Pancreas (tissue), 10 donors: ENCODE data around the gene SEPHS1. TPM values are rescaled to one million over a fixed set of nuclear protein-coding genes. Genes with fewer than 3 reads are reported as not detected.

Source experiments
- ATAC-seq, 4 donors: fragments of 200-7000 bp; cut with Tn5 transposase; one replicate each; pipeline versions ENCODE4 v1.8.0 to v1.9.1; 2020; ENCODE audit warnings: mild to moderate bottlenecking in 4 of 4, moderate library complexity in 4 of 4
- DNase-seq, 6 donors: peaks; one replicate each; pipeline ENCODE4 v3.0.0-alpha.2; 2020
- FAIRE-seq: peaks from 2 replicates; lab custom pipeline; 2012; peaks lifted over from hg19 to GRCh38; lab: Jason Lieb, UNC
- H3K27ac ChIP-seq, 4 donors: fragments of 200-600 bp; sonication (generic); 1 replicate in 3 of 4; 2 replicates in 1 of 4; pipeline versions ENCODE4 v1.5.0 to v1.8.0; 2020
- H3K27me3 ChIP-seq, 4 donors: fragments of 200-600 bp; one replicate each; pipeline ENCODE4 v1.8.0; 2021
- H3K36me3 ChIP-seq, 3 donors: fragments of 200-600 bp; sonication (generic) in 1 of 3; one replicate each; pipeline versions ENCODE4 v1.5.0 to v1.8.0; 2020 to 2021
- H3K4me1 ChIP-seq, 3 donors: fragments of 200-600 bp; one replicate each; pipeline ENCODE4 v1.8.0; 2021
- H3K4me3 ChIP-seq, 4 donors: fragments of 200-600 bp; sonication (generic) in 2 of 4; one replicate each; pipeline versions ENCODE4 v1.5.0 to v1.8.0; 2020 to 2021
- H3K9me3 ChIP-seq, 4 donors: fragments of 200-600 bp; one replicate each; pipeline ENCODE4 v1.8.0; 2021
- WGBS, 2 donors: extraction: QIAGEN DNeasy Blood & Tissue Kit; methylation state at CpG; one replicate each; pipeline ENCODE4 v1.1.7; 2013; 5-methylcytosine and 5-hydroxymethylcytosine counted together
- intact Hi-C, 3 donors: fragments of 100-400 bp; cut with DNase I; formaldehyde crosslinking; loops; one replicate each; pipeline versions ENCODE4 v1.11.1 to v1.14.2; 2022
- polyA plus RNA-seq, 2 donors: library from polyadenylated mRNA; stranded (reverse); fragments of 200-250 nt; gene quantifications; one replicate each; pipeline ENCODE4 v1.2.3, GENCODE V29; 2013
- total RNA-seq, 6 donors: library from RNA; stranded (reverse); fragmentation: NEBNext Ultra II Directional in 4 of 6; extraction: Animal tissue kit (Norgen Biotek cat#: 25700) in 4 of 6; gene quantifications; one replicate each; pipeline versions ENCODE4 v1.2.1 to v1.2.4, GENCODE V29; 2021 to 2023
- TF ChIP-seq, protein P1 (sequence below), 4 donors: fragments of 200-600 bp; sonication (generic) in 3 of 4; IDR thresholded peaks; one replicate each; pipeline versions ENCODE4 v1.5.0 to v1.8.0; 2021; ENCODE audit warnings: antibody characterized with exemption in 4 of 4
- donor health status: healthy with polysubstance abuse.
- donor health status: DM: no; HTN: no; CAD: no; lungs with moderate emphysema.
- donor health status: DM: no; HTN: no; CAD: no.
- donor health status: control.
- donor health status: control.
- donor health status: Bipolar disorder and iron deficiency.
- donor health status: DM: yes; HTN: yes; CAD: no.
- donor health status: DM: no; HTN: no; CAD: no.
- donor health status: DM: no; HTN: no; CAD: no.
- donor health status: DM: yes; HTN: yes; CAD: no.

SEPHS1 gene
- total and polyA plus RNA-seq, 8 donors: 14.3 to 24.6 (median 19.7) TPM

DNA sequence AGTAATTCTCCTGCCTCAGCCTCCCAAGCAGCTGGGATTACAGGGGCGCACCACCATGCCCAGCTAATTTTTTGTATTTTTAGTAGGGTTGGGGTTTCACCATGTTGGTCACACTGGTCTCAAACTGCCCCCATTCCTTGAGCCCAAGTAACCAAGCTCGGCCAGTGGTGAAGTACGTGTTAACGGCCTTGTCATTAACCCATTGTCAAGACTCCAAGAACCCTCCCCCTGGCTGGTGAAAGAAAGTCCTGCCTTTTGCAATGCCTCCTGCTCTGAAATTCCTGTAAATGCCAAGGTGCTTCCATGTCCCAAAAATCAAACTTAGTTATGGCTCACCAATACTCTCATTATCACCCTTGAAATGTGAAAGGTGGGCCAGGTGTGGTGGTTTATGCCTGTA is 18.8 kb upstream of the SEPHS1 start:
- intact Hi-C loops: no loop called here
- FAIRE-seq (no peak), DNase-seq (no peak), ATAC-seq (no peak)
- no peaks in the 10 kb centered on the region for H3K9me3 ChIP-seq
- no peak overlapping the region for H3K27ac ChIP-seq
- no peak overlapping the region for H3K4me3 ChIP-seq
- TF ChIP-seq, protein P1, sequence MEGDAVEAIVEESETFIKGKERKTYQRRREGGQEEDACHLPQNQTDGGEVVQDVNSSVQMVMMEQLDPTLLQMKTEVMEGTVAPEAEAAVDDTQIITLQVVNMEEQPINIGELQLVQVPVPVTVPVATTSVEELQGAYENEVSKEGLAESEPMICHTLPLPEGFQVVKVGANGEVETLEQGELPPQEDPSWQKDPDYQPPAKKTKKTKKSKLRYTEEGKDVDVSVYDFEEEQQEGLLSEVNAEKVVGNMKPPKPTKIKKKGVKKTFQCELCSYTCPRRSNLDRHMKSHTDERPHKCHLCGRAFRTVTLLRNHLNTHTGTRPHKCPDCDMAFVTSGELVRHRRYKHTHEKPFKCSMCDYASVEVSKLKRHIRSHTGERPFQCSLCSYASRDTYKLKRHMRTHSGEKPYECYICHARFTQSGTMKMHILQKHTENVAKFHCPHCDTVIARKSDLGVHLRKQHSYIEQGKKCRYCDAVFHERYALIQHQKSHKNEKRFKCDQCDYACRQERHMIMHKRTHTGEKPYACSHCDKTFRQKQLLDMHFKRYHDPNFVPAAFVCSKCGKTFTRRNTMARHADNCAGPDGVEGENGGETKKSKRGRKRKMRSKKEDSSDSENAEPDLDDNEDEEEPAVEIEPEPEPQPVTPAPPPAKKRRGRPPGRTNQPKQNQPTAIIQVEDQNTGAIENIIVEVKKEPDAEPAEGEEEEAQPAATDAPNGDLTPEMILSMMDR (IDR thresholded peaks at IDR 0.05): no peak
- H3K36me3 ChIP-seq: no peaks in the 10 kb centered on the region
- H3K4me1 ChIP-seq: no peaks in the 10 kb centered on the region
- no peaks in the 10 kb centered on the region for H3K27me3 ChIP-seq
- 84 to 88% methylated on average over 4 of the region's 4 CpGs for WGBS, 2 donors

DNA sequence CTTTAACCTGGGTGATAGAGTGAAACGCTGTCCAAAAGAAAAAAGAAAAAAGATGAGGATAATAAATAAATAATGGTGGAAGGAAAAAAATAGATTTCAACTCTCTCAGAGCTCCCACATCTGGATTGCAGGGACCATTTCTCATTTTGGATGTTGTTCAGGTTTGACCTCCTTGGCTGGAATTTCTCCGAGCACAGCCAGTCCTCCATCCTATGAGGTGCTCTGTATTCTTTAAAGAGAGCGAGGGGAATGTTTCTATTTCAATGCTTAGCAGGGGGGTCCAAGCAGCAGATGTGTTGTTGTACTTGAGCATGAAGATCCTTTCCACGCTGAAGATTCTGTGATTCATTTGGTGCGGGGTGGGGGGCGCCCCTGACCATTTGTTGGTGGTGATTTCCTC is 17.7 kb upstream of the SEPHS1 start:
- no peaks in the 10 kb centered on the region for H3K27me3 ChIP-seq
- DNase-seq (no peak), FAIRE-seq (no peak), ATAC-seq (no peak)
- no peak overlapping the region for H3K27ac ChIP-seq
- TF ChIP-seq, protein P1 (IDR thresholded peaks at IDR 0.05): no peak
- WGBS, 2 donors: 66 to 80% methylated on average over 6 of the region's 6 CpGs
- no peaks in the 10 kb centered on the region for H3K4me1 ChIP-seq
- H3K4me3 ChIP-seq: no peak overlapping the region
- H3K9me3 ChIP-seq: no peaks in the 10 kb centered on the region
- no peaks in the 10 kb centered on the region for H3K36me3 ChIP-seq
- intact Hi-C loops: no loop called here

DNA sequence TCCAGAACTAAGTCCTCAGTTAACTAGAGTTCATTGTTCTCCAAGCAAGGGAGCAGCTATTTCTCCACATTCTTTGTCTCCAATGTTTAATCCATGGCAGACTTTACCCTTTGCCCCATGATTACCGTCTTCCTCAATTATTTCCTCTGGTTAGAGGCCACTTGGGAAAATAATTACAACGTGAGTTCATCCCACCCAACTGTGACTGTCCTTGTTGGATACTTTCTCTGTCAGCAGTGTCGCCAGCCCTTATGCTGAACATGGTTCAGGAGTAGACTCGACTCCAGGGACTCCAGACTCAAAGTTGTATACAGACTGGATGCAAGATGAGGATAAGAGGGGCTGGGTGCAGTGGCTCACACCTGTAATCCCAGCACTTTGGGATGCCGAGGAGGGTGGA is 17.1 kb upstream of the SEPHS1 start:
- TF ChIP-seq, protein P1 (IDR thresholded peaks at IDR 0.05): no peak
- 56 to 59% methylated on average over 5 of the region's 5 CpGs for WGBS, 2 donors
- H3K36me3 ChIP-seq: no peaks in the 10 kb centered on the region
- ATAC-seq (no peak), FAIRE-seq (no peak), DNase-seq (no peak)
- no peaks in the 10 kb centered on the region for H3K27me3 ChIP-seq
- H3K4me1 ChIP-seq: no peaks in the 10 kb centered on the region
- H3K27ac ChIP-seq: no peak overlapping the region
- H3K4me3 ChIP-seq: no peak overlapping the region
- no peaks in the 10 kb centered on the region for H3K9me3 ChIP-seq
- intact Hi-C loops: no loop called here

DNA sequence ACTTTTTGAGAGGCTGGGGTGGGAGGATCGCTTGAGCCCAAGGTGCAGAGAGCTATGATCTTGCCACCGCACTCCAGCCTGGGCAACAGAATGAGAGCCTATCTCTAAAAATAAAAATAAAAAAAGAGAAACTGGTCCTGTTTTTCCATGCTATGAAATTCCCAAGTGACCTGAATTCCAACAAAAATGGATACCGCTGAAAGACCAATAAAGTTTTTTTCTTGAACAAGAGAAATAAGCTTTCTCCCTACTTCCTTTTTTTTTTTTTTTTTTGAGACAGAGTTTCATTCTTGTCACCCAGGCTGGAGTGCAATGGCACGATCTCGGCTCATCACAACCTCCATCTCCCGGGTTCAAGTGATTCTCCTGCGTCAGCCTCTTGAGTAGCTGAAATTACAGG is 12.5 kb upstream of the SEPHS1 start:
- FAIRE-seq (no peak), DNase-seq (no peak), ATAC-seq (no peak)
- intact Hi-C loops: no loop called here
- no peaks in the 10 kb centered on the region for H3K4me1 ChIP-seq
- no peaks in the 10 kb centered on the region for H3K9me3 ChIP-seq
- no peak overlapping the region for H3K4me3 ChIP-seq
- 75 to 79% methylated on average over 7 of the region's 7 CpGs for WGBS, 2 donors
- TF ChIP-seq, protein P1 (IDR thresholded peaks at IDR 0.05): no peak
- no peak overlapping the region for H3K27ac ChIP-seq
- no peaks in the 10 kb centered on the region for H3K27me3 ChIP-seq
- no peaks in the 10 kb centered on the region for H3K36me3 ChIP-seq

DNA sequence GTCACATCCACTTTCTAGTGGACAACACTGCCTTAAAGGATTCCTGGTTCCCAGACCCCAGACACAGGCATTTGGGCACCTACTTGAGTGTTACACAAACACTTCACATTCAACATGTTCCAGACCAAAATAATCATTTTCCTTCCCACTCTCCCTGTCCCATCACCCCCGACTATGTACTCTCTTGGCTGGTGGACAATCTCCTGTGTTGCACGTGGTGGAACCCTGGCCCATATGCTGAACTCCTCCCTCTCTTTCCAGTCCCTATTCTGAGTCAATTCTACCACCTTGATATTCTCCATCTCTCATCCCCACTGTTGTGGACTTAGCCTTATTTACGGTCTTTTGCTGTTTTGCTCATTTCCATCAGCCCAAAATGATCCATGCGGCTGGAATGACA is 8.3 kb upstream of the SEPHS1 start:
- H3K27me3 ChIP-seq: no peaks in the 10 kb centered on the region
- no peak overlapping the region for H3K4me3 ChIP-seq
- intact Hi-C loops: no loop called here
- TF ChIP-seq, protein P1 (IDR thresholded peaks at IDR 0.05): no peak
- H3K27ac ChIP-seq: no peak overlapping the region
- FAIRE-seq (no peak), ATAC-seq (no peak), DNase-seq (no peak)
- no peaks in the 10 kb centered on the region for H3K36me3 ChIP-seq
- WGBS, 2 donors: 48 to 53% methylated on average over 4 of the region's 4 CpGs
- no peaks in the 10 kb centered on the region for H3K9me3 ChIP-seq
- H3K4me1 ChIP-seq: no peaks in the 10 kb centered on the region
